ENCODE data around the gene NPHP4.

NPHP4 gene

GRCh38 chr1:5863238-5863637 is 129.0 kb downstream of the NPHP4 start:
- Histone ChIP-seq H2AFZ (ENCODE audit: low read length) (no peak overlapping the region), H3K9ac (ENCODE audit: low read length) (no peak overlapping the region)

GRCh38 chr1:5861871-5862825 is 130.1 kb downstream of the NPHP4 start:
- Histone ChIP-seq H3K9me3 (replicated peaks; ENCODE audit: insufficient read depth, low read length) (no peaks in the 10 kb centered on the region), H3K79me2 (ENCODE audit: low read length) (no peaks in the 10 kb centered on the region), H3K4me1 (ENCODE audit: low read length) (no peaks in the 10 kb centered on the region), H3K36me3 (replicated peaks; ENCODE audit: insufficient read depth, low read length) (no peaks in the 10 kb centered on the region), H3K27me3 (replicated peaks; ENCODE audit: insufficient read depth, low read length) (no peaks in the 10 kb centered on the region), H2AFZ (ENCODE audit: low read length) (no peak overlapping the region), H3K9me2 (replicated peaks; ENCODE audit: insufficient read depth, low read length) (no peaks in the 10 kb centered on the region), H3K4me3 (ENCODE audit: low read length) (no peak overlapping the region), H3K27ac (ENCODE audit: low read length) (no peak overlapping the region), H3K4me2 (ENCODE audit: low read depth, low read length) (no peak overlapping the region), H3F3A (ENCODE audit: insufficient read depth, low read length) (no peaks in the 10 kb centered on the region), H3K9ac (ENCODE audit: low read length) (no peak overlapping the region), H4K20me1 (ENCODE audit: insufficient read depth, low read length) (no peaks in the 10 kb centered on the region)
- DNase-seq = no peak
- TF ChIP-seq EZH2 (optimal IDR thresholded peaks at IDR 0.05; ENCODE audit: low read depth, low read length) (no peak), EZH2phosphoT487 (IDR thresholded peaks at IDR 0.05; ENCODE audit: low read length) (no peak), CTCF (IDR thresholded peaks at IDR 0.05; ENCODE audit: low read length) (no peak)

More at GRCh38 chr1:5863238-5863637, 129.0 kb downstream of the NPHP4 start:
- no peaks in the 10 kb centered on the region for H3K79me2 ChIP-seq (ENCODE audit: low read length)
- DNase-seq = no peak
- no peaks in the 10 kb centered on the region for H4K20me1 ChIP-seq (ENCODE audit: insufficient read depth, low read length)
- H3K9me2 ChIP-seq (replicated peaks; ENCODE audit: insufficient read depth, low read length) = no peaks in the 10 kb centered on the region
- TF ChIP-seq EZH2 (optimal IDR thresholded peaks at IDR 0.05; ENCODE audit: low read depth, low read length) = no peak
- no peak for TF ChIP-seq EZH2phosphoT487 (IDR thresholded peaks at IDR 0.05; ENCODE audit: low read length)
- TF ChIP-seq CTCF (IDR thresholded peaks at IDR 0.05; ENCODE audit: low read length) = no peak
- H3K4me3 ChIP-seq (ENCODE audit: low read length) = no peak overlapping the region
- no peaks in the 10 kb centered on the region for H3F3A ChIP-seq (ENCODE audit: insufficient read depth, low read length)
- H3K4me2 ChIP-seq (ENCODE audit: low read depth, low read length) = no peak overlapping the region
- no peak overlapping the region for H3K27ac ChIP-seq (ENCODE audit: low read length)
- no peaks in the 10 kb centered on the region for H3K4me1 ChIP-seq (ENCODE audit: low read length)
- no peaks in the 10 kb centered on the region for H3K36me3 ChIP-seq (replicated peaks; ENCODE audit: insufficient read depth, low read length)
- H3K27me3 ChIP-seq (replicated peaks; ENCODE audit: insufficient read depth, low read length) = no peaks in the 10 kb centered on the region
- H3K9me3 ChIP-seq (replicated peaks; ENCODE audit: insufficient read depth, low read length) = no peaks in the 10 kb centered on the region

- Histone ChIP-seq H3K36me3 (replicated peaks; ENCODE audit: insufficient read depth, low read length) (no peaks in the 10 kb centered on the region), H3K27ac (ENCODE audit: low read length) (no peak overlapping the region), H3K9ac (ENCODE audit: low read length) (no peak overlapping the region), H3K4me1 (ENCODE audit: low read length) (no peaks in the 10 kb centered on the region), H3K9me2 (replicated peaks; ENCODE audit: insufficient read depth, low read length) (no peaks in the 10 kb centered on the region), H2AFZ (ENCODE audit: low read length) (no peak overlapping the region), H4K20me1 (ENCODE audit: insufficient read depth, low read length) (no peaks in the 10 kb centered on the region), H3K4me3 (ENCODE audit: low read length) (no peak overlapping the region), H3K4me2 (ENCODE audit: low read depth, low read length) (no peak overlapping the region), H3K27me3 (replicated peaks; ENCODE audit: insufficient read depth, low read length) (no peaks in the 10 kb centered on the region), H3F3A (ENCODE audit: insufficient read depth, low read length) (no peaks in the 10 kb centered on the region), H3K79me2 (ENCODE audit: low read length) (no peaks in the 10 kb centered on the region), H3K9me3 (replicated peaks; ENCODE audit: insufficient read depth, low read length) (no peaks in the 10 kb centered on the region)
- DNase-seq = no peak
- TF ChIP-seq EZH2phosphoT487 (IDR thresholded peaks at IDR 0.05; ENCODE audit: low read length) = no peak
These were observed 131.9 kb downstream of the NPHP4 start for GRCh38 chr1:5860277-5860676.

- Histone ChIP-seq H3F3A (ENCODE audit: insufficient read depth, low read length) (no peaks in the 10 kb centered on the region), H3K79me2 (ENCODE audit: low read length) (no peaks in the 10 kb centered on the region), H3K9me2 (replicated peaks; ENCODE audit: insufficient read depth, low read length) (no peaks in the 10 kb centered on the region), H3K9me3 (replicated peaks; ENCODE audit: insufficient read depth, low read length) (no peaks in the 10 kb centered on the region), H3K27me3 (replicated peaks; ENCODE audit: insufficient read depth, low read length) (no peaks in the 10 kb centered on the region), H3K4me3 (ENCODE audit: low read length) (no peak overlapping the region), H3K9ac (ENCODE audit: low read length) (no peak overlapping the region), H4K20me1 (ENCODE audit: insufficient read depth, low read length) (no peaks in the 10 kb centered on the region), H3K36me3 (replicated peaks; ENCODE audit: insufficient read depth, low read length) (no peaks in the 10 kb centered on the region), H2AFZ (ENCODE audit: low read length) (no peak overlapping the region), H3K27ac (ENCODE audit: low read length) (no peak overlapping the region), H3K4me2 (ENCODE audit: low read depth, low read length) (no peak overlapping the region), H3K4me1 (ENCODE audit: low read length) (no peaks in the 10 kb centered on the region)
- TF ChIP-seq EZH2phosphoT487 (IDR thresholded peaks at IDR 0.05; ENCODE audit: low read length) (no peak), EZH2 (optimal IDR thresholded peaks at IDR 0.05; ENCODE audit: low read depth, low read length) (no peak), CTCF (IDR thresholded peaks at IDR 0.05; ENCODE audit: low read length) (no peak)
- no peak for DNase-seq
These were observed 132.5 kb downstream of the NPHP4 start for GRCh38 chr1:5859766-5860165.

Data from MM.1S (cell line).